Measurements from ENCODE around the gene PPM1M.
"Not testable (repeated sequence)": the region's sequence is repeated elsewhere in the genome, so short reads cannot be mapped to it uniquely, and the experiment has no call there.

GRCh38 chr3:52272172-52272571 lies 26.6 kb downstream of the PPM1M start:
- not testable (repeated sequence) for TF ChIP-seq SUZ12 (IDR thresholded peaks at IDR 0.05; ENCODE audit: extremely low read depth, insufficient read depth, insufficient read length); ZNF274 (IDR thresholded peaks at IDR 0.05; ENCODE audit: low read depth, low read length)

Measured in NT2/D1 (cell line).